ENCODE data around the gene SMAD2.

The SMAD2 gene

GRCh38 chr18:47930931-47931717 is 665 bp upstream of the SMAD2 start:
- DNase-seq, result peak; percentile 63

GRCh38 chr18:47929681-47930198 is 719 bp downstream of the SMAD2 start:
- no peak for DNase-seq

GRCh38 chr18:47928466-47928865 is 2.0 kb downstream of the SMAD2 start:
- DNase-seq, result no peak

- no peak for DNase-seq
These were observed 4.2 kb downstream of the SMAD2 start for GRCh38 chr18:47926101-47926850.

GRCh38 chr18:47919916-47920315 is 10.5 kb downstream of the SMAD2 start:
- no peak for DNase-seq

- no peak for DNase-seq
These were observed 12.4 kb downstream of the SMAD2 start for GRCh38 chr18:47917923-47918610.

GRCh38 chr18:47915930-47916329 is 14.5 kb downstream of the SMAD2 start:
- no peak for DNase-seq

GRCh38 chr18:47915229-47915628 is 15.2 kb downstream of the SMAD2 start:
- no peak for DNase-seq

- no peak for DNase-seq
These were observed 17.5 kb downstream of the SMAD2 start for GRCh38 chr18:47912794-47913585.

- DNase-seq, result no peak
These were observed 18.1 kb downstream of the SMAD2 start for GRCh38 chr18:47912343-47912742.

GRCh38 chr18:47911877-47912276 is 18.6 kb downstream of the SMAD2 start:
- DNase-seq, result no peak

GRCh38 chr18:47909484-47909883 is 21.0 kb downstream of the SMAD2 start:
- no peak for DNase-seq

GRCh38 chr18:47908592-47908991 is 21.9 kb downstream of the SMAD2 start:
- DNase-seq, result no peak

GRCh38 chr18:47906408-47906807 is 24.1 kb downstream of the SMAD2 start:
- DNase-seq, result no peak

GRCh38 chr18:47903809-47904208 is 26.6 kb downstream of the SMAD2 start:
- no peak for DNase-seq

- no peak for DNase-seq
These were observed 28.7 kb downstream of the SMAD2 start for GRCh38 chr18:47901624-47902362.

- no peak for DNase-seq
These were observed 31.2 kb downstream of the SMAD2 start for GRCh38 chr18:47899107-47899840.

- no peak for DNase-seq
These were observed 31.8 kb downstream of the SMAD2 start for GRCh38 chr18:47898696-47899095.

GRCh38 chr18:47898055-47898454 is 32.4 kb downstream of the SMAD2 start:
- no peak for DNase-seq

GRCh38 chr18:47895565-47896250 is 34.8 kb downstream of the SMAD2 start:
- DNase-seq, result no peak
